ENCODE results near the gene CREB3L2. TPM values are rescaled to one million over a fixed set of nuclear protein-coding genes. Genes with fewer than 3 reads are reported as not detected.

Gene CREB3L2
- total and polyA plus RNA-seq, 10 of the 15 experiments (the other 5 are each of a cell fraction or from before 2014, with no cell fraction given) = 6.4 to 67.1 (median 26.2) TPM

- Histone ChIP-seq H3K27ac (ENCODE audit: control insufficient read depth, insufficient read depth) (no peak overlapping the region), H3K27me3 (replicated peaks in 1 of 2; ENCODE audit: control insufficient read depth in 2 of 2, insufficient read depth in 2 of 2, low read length in 1 of 2) (no peaks in the 10 kb centered on the region), H3K4me1 (ENCODE audit: control insufficient read depth, insufficient read depth, low read length) (peaks cover 22% of the 10 kb centered on the region), H3K9ac (ENCODE audit: control insufficient read depth, insufficient read depth, low read length) (no peak overlapping the region), H3K4me3 (no peak overlapping the region), H2AFZ (ENCODE audit: control insufficient read depth, low read depth, low read length) (no peak overlapping the region), H3K4me2 (ENCODE audit: control insufficient read depth, insufficient read depth) (no peak overlapping the region), H3K79me2 (ENCODE audit: control insufficient read depth, insufficient read depth, low read length) (peaks cover 80% of the 10 kb centered on the region), H4K20me1 (ENCODE audit: control insufficient read depth, insufficient read depth) (no peaks in the 10 kb centered on the region), H3K36me3 (ENCODE audit: control insufficient read depth in 2 of 2, insufficient read depth in 2 of 2, low read length in 1 of 2) (peaks cover 3 to 39% of the 10 kb centered on the region in 2 experiments), H3K9me3 (replicated peaks; ENCODE audit: control insufficient read depth, insufficient read depth, low read length) (no peaks in the 10 kb centered on the region)
- in situ Hi-C loops (cut with MboI) = no loop called here
- SMC1A ChIA-PET (ENCODE audit: uncharacterized antibody, unreplicated experiment) = interaction anchor here (0.6 to 2.4 kb wide), 9 partner anchors 13 to 497 kb away, joined by 3 to 8 read pairs (median 5); partner anchors contain the start of gene CREB3L2
- intact Hi-C loops (cut with micrococcal nuclease; ENCODE audit: unreplicated experiment) = no loop called here
- FAIRE-seq (no peak), DNase-seq (ENCODE audit: low read depth, low spot score) (no peak), ATAC-seq (no peak)
- TF ChIP-seq KDM1A (IDR thresholded peaks at IDR 0.05; ENCODE audit: borderline replicate concordance) = no peak
- no peak for TF ChIP-seq POU2F2 (IDR thresholded peaks at IDR 0.05; ENCODE audit: borderline replicate concordance, low read depth, low read length)
- no peak for TF ChIP-seq E2F4 (IDR thresholded peaks at IDR 0.05; ENCODE audit: low read depth, low read length)
- TF ChIP-seq CUX1 (IDR thresholded peaks at IDR 0.05; ENCODE audit: insufficient replicate concordance, low read depth, low read length) = no peak
- no peak for TF ChIP-seq PAX8 (IDR thresholded peaks at IDR 0.05)
- no peak for TF ChIP-seq TARDBP (IDR thresholded peaks at IDR 0.05; ENCODE audit: borderline replicate concordance)
- no peak for TF ChIP-seq CBFB (IDR thresholded peaks at IDR 0.05; ENCODE audit: low read depth)
- TF ChIP-seq NR2C2 (IDR thresholded peaks at IDR 0.05; ENCODE audit: borderline replicate concordance, control insufficient read depth, insufficient read length, low read depth) = no peak
- 16% methylated on average over 2 of the region's 2 CpGs for WGBS (ENCODE audit: insufficient coverage, insufficient replicate concordance, low lambda C conversion rate, missing lambda C conversion rate)
- no TSS peak for BruUV-seq (replicated peaks)
- POLR2A ChIA-PET = interaction anchor here (0.8 to 1.9 kb wide), 2 partner anchors 18 to 30 kb away, joined by 3 to 5 read pairs; no protein-coding TSS in a partner anchor
- CTCF ChIA-PET = interaction anchor here (1.1 to 2.4 kb wide), 5 partner anchors 12 to 49 kb away, joined by 3 to 9 read pairs (median 5); no protein-coding TSS in a partner anchor
- RAD21 ChIA-PET (ENCODE audit: unreplicated experiment) = interaction anchor here (0.8 to 1.4 kb wide), 2 partner anchors 21 to 46 kb away, joined by 3 to 5 read pairs; no protein-coding TSS in a partner anchor
These were observed 47.3 kb downstream of the CREB3L2 start for GRCh38 chr7:137954614-137955013.

All from GM12878 (cell line).